Spinal cord (tissue), 10 donors: ENCODE data around the gene FOXQ1. TPM values are rescaled to one million over a fixed set of nuclear protein-coding genes. Genes with fewer than 3 reads are reported as not detected.

Source experiments
- DNase-seq, 6 donors: peaks; one replicate each; pipeline versions ENCODE4 v3.0.0 to v3.0.0-alpha.2; 2013 to 2015; ENCODE audit warnings: low spot score in 6 of 6, low read depth in 4 of 6
- H3K27ac ChIP-seq: one replicate; pipeline ENCODE4 v1.5.1; 2013; ENCODE audit warnings: low read depth, low read length, control low read depth
- H3K27me3 ChIP-seq: one replicate; pipeline ENCODE4 v1.6.1; 2013; ENCODE audit warnings: low read length; ENCODE audit not compliant: control insufficient read depth, insufficient read depth
- H3K36me3 ChIP-seq: one replicate; pipeline ENCODE4 v1.6.1; 2013; ENCODE audit warnings: low read length; ENCODE audit not compliant: control insufficient read depth, insufficient read depth
- H3K4me1 ChIP-seq: one replicate; pipeline ENCODE4 v1.6.1; 2013; ENCODE audit warnings: low read length; ENCODE audit not compliant: control insufficient read depth, insufficient read depth
- H3K4me3 ChIP-seq: one replicate; pipeline ENCODE4 v1.5.1; 2013; ENCODE audit warnings: low read depth, low read length, control low read depth
- H3K9me3 ChIP-seq: one replicate; pipeline ENCODE4 v1.6.1; 2013; ENCODE audit warnings: low read length; ENCODE audit not compliant: control insufficient read depth, insufficient read depth
- WGBS: methylation state at CpG from one replicate; pipeline ENCODE4 v1.1.5; 2013; ENCODE audit warnings: missing lambda C conversion rate; ENCODE audit not compliant: insufficient coverage; 5-methylcytosine and 5-hydroxymethylcytosine counted together
- polyA plus RNA-seq, 2 donors: library from polyadenylated mRNA; unstranded; fragments of 120-200 nt; gene quantifications; one replicate each; pipeline ENCODE4 v1.2.1, GENCODE V29; 2013; ENCODE audit not compliant: insufficient read length in 2 of 2
- total RNA-seq, 2 donors: library from RNA; depleted of rRNA in 1 of 2; stranded (reverse); fragments of 120-200 nt in 1 of 2; fragments of >200 nt in 1 of 2; gene quantifications; one replicate each; pipeline versions ENCODE4 v1.2.3 to v1.2.4, GENCODE V29; 2013 to 2014
- donor health status: healthy.

FOXQ1 gene
- total and polyA plus RNA-seq, 4 donors, result 1.1 to 10.5 (median 6.4) TPM

GRCh38 chr6:1267790-1268762, 43.8 kb upstream of the FOXQ1 start:
- H3K4me1 ChIP-seq, result no peaks in the 10 kb centered on the region
- WGBS, result 66% methylated on average over 8 of the region's 18 CpGs
- no peak overlapping the region for H3K4me3 ChIP-seq
- H3K36me3 ChIP-seq, result no peaks in the 10 kb centered on the region
- DNase-seq, result no peak
- H3K27ac ChIP-seq, result no peak overlapping the region
- H3K27me3 ChIP-seq, result no peaks in the 10 kb centered on the region
- H3K9me3 ChIP-seq, result peaks cover 3% of the 10 kb centered on the region

- whole genome bisulfite sequencing, result 95% methylated on average over 10 of the region's 11 CpGs
- Histone ChIP-seq H3K4me1 (no peaks in the 10 kb centered on the region), H3K4me3 (no peak overlapping the region), H3K9me3 (peaks cover 3% of the 10 kb centered on the region), H3K36me3 (no peaks in the 10 kb centered on the region), H3K27ac (no peak overlapping the region), H3K27me3 (no peaks in the 10 kb centered on the region)
- no peak for DNase-seq
Measured at GRCh38 chr6:1271071-1271763, 40.7 kb upstream of the FOXQ1 start.

- no CpG with 5 or more reads among the region's 5 CpGs for WGBS
- no peak overlapping the region for H3K27ac ChIP-seq
- no peaks in the 10 kb centered on the region for H3K27me3 ChIP-seq
- no peaks in the 10 kb centered on the region for H3K4me1 ChIP-seq
- no peak overlapping the region for H3K4me3 ChIP-seq
- no peak for DNase-seq
- H3K36me3 ChIP-seq, result no peaks in the 10 kb centered on the region
- H3K9me3 ChIP-seq, result no peaks in the 10 kb centered on the region
Measured at GRCh38 chr6:1278061-1278720, 33.7 kb upstream of the FOXQ1 start.

- H3K4me1 ChIP-seq, result no peaks in the 10 kb centered on the region
- no peak for DNase-seq
- H3K9me3 ChIP-seq, result no peaks in the 10 kb centered on the region
- H3K27me3 ChIP-seq, result no peaks in the 10 kb centered on the region
- H3K27ac ChIP-seq, result no peak overlapping the region
- no peaks in the 10 kb centered on the region for H3K36me3 ChIP-seq
- WGBS, result 85% methylated on average over 4 of the region's 4 CpGs
- no peak overlapping the region for H3K4me3 ChIP-seq
Measured at GRCh38 chr6:1279065-1279464, 32.8 kb upstream of the FOXQ1 start.

GRCh38 chr6:1280666-1281300, 31.1 kb upstream of the FOXQ1 start:
- 75% methylated on average over 8 of the region's 8 CpGs for WGBS
- DNase-seq, result no peak
- Histone ChIP-seq H3K27ac (no peak overlapping the region), H3K4me1 (peaks cover 4% of the 10 kb centered on the region), H3K9me3 (no peaks in the 10 kb centered on the region), H3K4me3 (no peak overlapping the region), H3K36me3 (no peaks in the 10 kb centered on the region), H3K27me3 (no peaks in the 10 kb centered on the region)

- Histone ChIP-seq H3K9me3 (no peaks in the 10 kb centered on the region), H3K4me1 (peaks cover 7% of the 10 kb centered on the region), H3K27ac (no peak overlapping the region), H3K36me3 (no peaks in the 10 kb centered on the region), H3K27me3 (no peaks in the 10 kb centered on the region), H3K4me3 (no peak overlapping the region)
- WGBS, result 85% methylated on average over 6 of the region's 8 CpGs
- DNase-seq, result no peak
Measured at GRCh38 chr6:1281746-1282145, 30.2 kb upstream of the FOXQ1 start.

- no peak overlapping the region for H3K4me3 ChIP-seq
- H3K36me3 ChIP-seq, result no peaks in the 10 kb centered on the region
- no peaks in the 10 kb centered on the region for H3K9me3 ChIP-seq
- no peak for DNase-seq
- H3K27me3 ChIP-seq, result no peaks in the 10 kb centered on the region
- H3K4me1 ChIP-seq, result peaks cover 7% of the 10 kb centered on the region
- WGBS, result 22% methylated on average over 2 of the region's 3 CpGs
- H3K27ac ChIP-seq, result no peak overlapping the region
Measured at GRCh38 chr6:1283501-1283900, 28.4 kb upstream of the FOXQ1 start.

- DNase-seq, result peak; percentile 6 to 82 (median 16)
- 47% methylated on average over 5 of the region's 6 CpGs for WGBS
Measured at GRCh38 chr6:1285556-1285955, 26.3 kb upstream of the FOXQ1 start.

GRCh38 chr6:1285956-1286355, 25.9 kb upstream of the FOXQ1 start:
- Histone ChIP-seq H3K4me1 (peaks cover 7% of the 10 kb centered on the region), H3K4me3 (no peak overlapping the region), H3K27me3 (no peaks in the 10 kb centered on the region), H3K9me3 (no peaks in the 10 kb centered on the region), H3K27ac (no peak overlapping the region), H3K36me3 (no peaks in the 10 kb centered on the region)
- no peak for DNase-seq
- 42% methylated on average over 3 of the region's 4 CpGs for WGBS

More at GRCh38 chr6:1285556-1285955, 26.3 kb upstream of the FOXQ1 start:
- Histone ChIP-seq H3K27ac (no peak overlapping the region), H3K27me3 (no peaks in the 10 kb centered on the region), H3K9me3 (no peaks in the 10 kb centered on the region), H3K36me3 (no peaks in the 10 kb centered on the region), H3K4me3 (no peak overlapping the region), H3K4me1 (peaks cover 7% of the 10 kb centered on the region)
